ENCODE measurements around the gene MRM1.

- TF ChIP-seq CTCF (IDR thresholded peaks at IDR 0.05) (no peak), EP300 (IDR thresholded peaks at IDR 0.05) (no peak), POLR2A (IDR thresholded peaks at IDR 0.05) (no peak)
These were observed 12.7 kb downstream of the MRM1 start for GRCh38 chr17:36614081-36614480.
